Thymus (tissue), 11 donors: ENCODE measurements around the gene ACSBG1. TPM values are rescaled to one million over a fixed set of nuclear protein-coding genes. Genes with fewer than 3 reads are reported as not detected.
"Not testable (repeated sequence)": the region's sequence is repeated elsewhere in the genome, so short reads cannot be mapped to it uniquely, and the experiment has no call there.

Experiments
- DNase-seq, 9 donors: peaks; one replicate each; pipeline ENCODE4 v3.0.0-alpha.2; 2013; ENCODE audit warnings: low spot score in 9 of 9, low read depth in 6 of 9, missing footprints in 1 of 9
- H3K27ac ChIP-seq, 2 donors: one replicate each; pipeline ENCODE4 v1.5.1; 2013; ENCODE audit warnings: control low read depth in 1 of 2, low read depth in 1 of 2, low read length in 1 of 2, mild to moderate bottlenecking in 1 of 2, moderate library complexity in 1 of 2
- H3K27me3 ChIP-seq, 2 donors: one replicate each; pipeline ENCODE4 v1.5.1; 2013; ENCODE audit warnings: low read length in 1 of 2; ENCODE audit not compliant: control insufficient read depth in 2 of 2, insufficient read depth in 1 of 2
- H3K36me3 ChIP-seq, 2 donors: one replicate each; pipeline ENCODE4 v1.5.1; 2013; ENCODE audit warnings: low read length in 1 of 2, mild to moderate bottlenecking in 1 of 2, moderate library complexity in 1 of 2; ENCODE audit not compliant: control insufficient read depth in 2 of 2, insufficient read depth in 2 of 2
- H3K4me1 ChIP-seq, 2 donors: one replicate each; pipeline ENCODE4 v1.5.1; 2013; ENCODE audit warnings: low read length in 2 of 2; ENCODE audit not compliant: control insufficient read depth in 2 of 2, insufficient read depth in 2 of 2
- H3K4me3 ChIP-seq, 2 donors: one replicate each; pipeline ENCODE4 v1.5.1; 2013; ENCODE audit warnings: low read length in 2 of 2, control low read depth in 1 of 2, mild to moderate bottlenecking in 1 of 2
- H3K9me3 ChIP-seq, 2 donors: one replicate each; pipeline ENCODE4 v1.5.1; 2013; ENCODE audit warnings: low read length in 1 of 2, mild to moderate bottlenecking in 1 of 2; ENCODE audit not compliant: control insufficient read depth in 2 of 2, insufficient read depth in 1 of 2
- WGBS: extraction: QIAGEN DNeasy Blood & Tissue Kit; methylation state at CpG from one replicate; pipeline ENCODE4 v1.1.7; 2013; 5-methylcytosine and 5-hydroxymethylcytosine counted together
- polyA plus RNA-seq: library from polyadenylated mRNA; stranded (reverse); fragments of 200-250 nt; gene quantifications from one replicate; pipeline ENCODE4 v1.2.3, GENCODE V29; 2013
- total RNA-seq: library from RNA; stranded (reverse); fragments of 120-200 nt; gene quantifications from one replicate; pipeline ENCODE4 v1.2.4, GENCODE V29; 2013
- donor health status: healthy.

Gene ACSBG1
- total and polyA plus RNA-seq, 2 donors: 1.1 to 7.9 TPM

GRCh38 chr15:78259232-78259631 is 24.9 kb upstream of the ACSBG1 start:
- H3K9me3 ChIP-seq: no peaks in the 10 kb centered on the region
- no peak overlapping the region for H3K27ac ChIP-seq
- WGBS: 98% methylated on average over 3 of the region's 3 CpGs
- DNase-seq: no peak
- H3K27me3 ChIP-seq: no peaks in the 10 kb centered on the region
- no peaks in the 10 kb centered on the region for H3K36me3 ChIP-seq
- no peak overlapping the region for H3K4me3 ChIP-seq
- H3K4me1 ChIP-seq: peaks cover 0 to 4% of the 10 kb centered on the region in 2 donors

- H3K36me3 ChIP-seq: no peaks in the 10 kb centered on the region
- no peaks in the 10 kb centered on the region for H3K4me1 ChIP-seq
- no peak overlapping the region for H3K4me3 ChIP-seq
- DNase-seq: no peak
- no peak overlapping the region for H3K27ac ChIP-seq
- H3K27me3 ChIP-seq: no peaks in the 10 kb centered on the region
- WGBS: 98% methylated on average over 3 of the region's 3 CpGs
- no peaks in the 10 kb centered on the region for H3K9me3 ChIP-seq
Observed at GRCh38 chr15:78257681-78258080, 23.3 kb upstream of the ACSBG1 start.

- no peak overlapping the region for H3K4me3 ChIP-seq
- H3K27me3 ChIP-seq: no peaks in the 10 kb centered on the region
- no peaks in the 10 kb centered on the region for H3K9me3 ChIP-seq
- no peaks in the 10 kb centered on the region for H3K36me3 ChIP-seq
- 97% methylated on average over 3 of the region's 3 CpGs for WGBS
- H3K4me1 ChIP-seq: no peaks in the 10 kb centered on the region
- DNase-seq: no peak
- no peak overlapping the region for H3K27ac ChIP-seq
Observed at GRCh38 chr15:78256044-78256437, 21.7 kb upstream of the ACSBG1 start.

- Histone ChIP-seq H3K36me3 (no peaks in the 10 kb centered on the region), H3K27ac (no peak overlapping the region), H3K27me3 (no peaks in the 10 kb centered on the region), H3K9me3 (no peaks in the 10 kb centered on the region), H3K4me3 (no peak overlapping the region), H3K4me1 (no peaks in the 10 kb centered on the region)
- WGBS: 98% methylated on average over 1 of the region's 1 CpG
- no peak for DNase-seq
Observed at GRCh38 chr15:78255421-78256043, 21.2 kb upstream of the ACSBG1 start.

- 93% methylated on average over 9 of the region's 9 CpGs for WGBS
- no peak for DNase-seq
Observed at GRCh38 chr15:78251136-78251535, 16.8 kb upstream of the ACSBG1 start.

GRCh38 chr15:78249131-78249530 is 14.8 kb upstream of the ACSBG1 start:
- peaks cover 0 to 4% of the 10 kb centered on the region in 2 donors for H3K9me3 ChIP-seq
- H3K27me3 ChIP-seq: no peaks in the 10 kb centered on the region
- 97% methylated on average over 5 of the region's 5 CpGs for WGBS
- H3K4me1 ChIP-seq: no peaks in the 10 kb centered on the region
- no peak for DNase-seq
- H3K36me3 ChIP-seq: no peaks in the 10 kb centered on the region
- no peak overlapping the region for H3K4me3 ChIP-seq
- no peak overlapping the region for H3K27ac ChIP-seq

More at GRCh38 chr15:78251136-78251535, 16.8 kb upstream of the ACSBG1 start:
- no peaks in the 10 kb centered on the region for H3K4me1 ChIP-seq
- H3K36me3 ChIP-seq: no peaks in the 10 kb centered on the region
- H3K27ac ChIP-seq: no peak overlapping the region
- no peaks in the 10 kb centered on the region for H3K27me3 ChIP-seq
- peaks cover 0 to 4% of the 10 kb centered on the region in 2 donors for H3K9me3 ChIP-seq
- no peak overlapping the region for H3K4me3 ChIP-seq

- H3K4me1 ChIP-seq: peaks cover 0 to 12% of the 10 kb centered on the region in 2 donors
- DNase-seq: no peak
- no peak overlapping the region for H3K4me3 ChIP-seq
- no peaks in the 10 kb centered on the region for H3K27me3 ChIP-seq
- H3K9me3 ChIP-seq: peaks cover 0 to 4% of the 10 kb centered on the region in 2 donors
- no peak overlapping the region for H3K27ac ChIP-seq
- 93% methylated on average over 1 of the region's 1 CpG for WGBS
- H3K36me3 ChIP-seq: no peaks in the 10 kb centered on the region
Observed at GRCh38 chr15:78247911-78248310, 13.5 kb upstream of the ACSBG1 start.

- 98% methylated on average over 39 of the region's 39 CpGs for WGBS
- not testable (repeated sequence) for H3K4me3 ChIP-seq, DNase-seq, H3K27me3 ChIP-seq, H3K36me3 ChIP-seq, H3K9me3 ChIP-seq, H3K27ac ChIP-seq
- H3K4me1 ChIP-seq: peaks cover 0 to 12% of the 10 kb centered on the region in 2 donors
Observed at GRCh38 chr15:78245976-78246620, 11.7 kb upstream of the ACSBG1 start.

- H3K4me1 ChIP-seq: peaks cover 0 to 15% of the 10 kb centered on the region in 2 donors
- not testable (repeated sequence) for H3K36me3 ChIP-seq, H3K9me3 ChIP-seq, H3K27me3 ChIP-seq, DNase-seq, H3K4me3 ChIP-seq, H3K27ac ChIP-seq
- 86% methylated on average over 13 of the region's 14 CpGs for WGBS
Observed at GRCh38 chr15:78245392-78245791, 11.0 kb upstream of the ACSBG1 start.
